Common myeloid progenitor, CD34-positive (primary cell): ENCODE measurements around the gene COPG2.

Source experiments
- CTCF ChIA-PET: fragments of 350-600 bp; sonication (Branson Sonifier 250); formaldehyde crosslinking; loops from one replicate; lab custom pipeline; 2021; ENCODE audit warnings: antibody characterized with exemption; lab: Charles Lee
- POLR2A ChIA-PET: fragments of 350-600 bp; sonication (Branson Sonifier 250); formaldehyde crosslinking; loops from one replicate; lab custom pipeline; 2021; ENCODE audit warnings: antibody characterized with exemption; lab: Charles Lee
- DNase-seq, 3 donors: peaks; one replicate each; pipeline versions ENCODE4 v3.0.0 to v3.0.0-alpha.2; 2013
- H3K27ac ChIP-seq, 2 experiments: 1 replicate in 1 of 2; 2 replicates in 1 of 2; pipeline ENCODE4 v1.7.0; 2013; ENCODE audit warnings: inconsistent platforms in 2 of 2, low read length in 2 of 2, mild to moderate bottlenecking in 2 of 2, low read depth in 1 of 2, moderate library complexity in 1 of 2; ENCODE audit not compliant: severe bottlenecking in 2 of 2, insufficient read depth in 1 of 2, poor library complexity in 1 of 2
- H3K27me3 ChIP-seq, 5 experiments: replicated peaks in 2 of 5; 1 replicate in 3 of 5; 2 replicates in 2 of 5; pipeline versions ENCODE4 v1.6.1 to v1.7.0; 2013; ENCODE audit warnings: low read length in 4 of 5, mild to moderate bottlenecking in 2 of 5, moderate library complexity in 2 of 5, inconsistent platforms in 1 of 5; ENCODE audit not compliant: insufficient read depth in 5 of 5, control insufficient read depth in 4 of 5
- H3K36me3 ChIP-seq, 4 experiments: 1 replicate in 2 of 4; 2 replicates in 2 of 4; pipeline versions ENCODE4 v1.6.1 to v1.7.0; 2013; ENCODE audit warnings: low read length in 3 of 4, control low read depth in 1 of 4, mild to moderate bottlenecking in 1 of 4; ENCODE audit not compliant: control insufficient read depth in 4 of 4, insufficient read depth in 4 of 4
- H3K4me1 ChIP-seq, 4 experiments: 1 replicate in 3 of 4; 2 replicates in 1 of 4; pipeline versions ENCODE4 v1.6.1 to v1.7.1; 2013; ENCODE audit warnings: low read length in 3 of 4, mild to moderate bottlenecking in 3 of 4, control low read depth in 1 of 4, inconsistent platforms in 1 of 4, moderate library complexity in 1 of 4; ENCODE audit not compliant: control insufficient read depth in 4 of 4, insufficient read depth in 4 of 4; ENCODE audit errors: control extremely low read depth in 1 of 4
- H3K4me3 ChIP-seq, 7 experiments: 1 replicate in 4 of 7; 2 replicates in 3 of 7; pipeline versions ENCODE4 v1.5.1 to v1.7.0; 2013; ENCODE audit warnings: mild to moderate bottlenecking in 7 of 7, low read length in 6 of 7, moderate library complexity in 6 of 7, inconsistent platforms in 2 of 7, low read depth in 2 of 7, control low read depth in 1 of 7; ENCODE audit not compliant: insufficient read depth in 4 of 7, control insufficient read depth in 1 of 7; ENCODE audit errors: extremely low read depth in 1 of 7
- H3K9me3 ChIP-seq, 5 experiments: 1 replicate in 4 of 5; 2 replicates in 1 of 5; pipeline versions ENCODE4 v1.6.1 to v1.7.1; 2013; ENCODE audit warnings: low read length in 4 of 5, mild to moderate bottlenecking in 2 of 5, inconsistent platforms in 1 of 5, low read depth in 1 of 5, moderate library complexity in 1 of 5; ENCODE audit not compliant: control insufficient read depth in 4 of 5, insufficient read depth in 2 of 5; ENCODE audit errors: control extremely low read depth in 1 of 5
- WGBS: methylation state at CpG from one replicate; pipeline ENCODE4 v1.1.5; 2013; ENCODE audit not compliant: insufficient coverage; 5-methylcytosine and 5-hydroxymethylcytosine counted together

The COPG2 gene

DNA sequence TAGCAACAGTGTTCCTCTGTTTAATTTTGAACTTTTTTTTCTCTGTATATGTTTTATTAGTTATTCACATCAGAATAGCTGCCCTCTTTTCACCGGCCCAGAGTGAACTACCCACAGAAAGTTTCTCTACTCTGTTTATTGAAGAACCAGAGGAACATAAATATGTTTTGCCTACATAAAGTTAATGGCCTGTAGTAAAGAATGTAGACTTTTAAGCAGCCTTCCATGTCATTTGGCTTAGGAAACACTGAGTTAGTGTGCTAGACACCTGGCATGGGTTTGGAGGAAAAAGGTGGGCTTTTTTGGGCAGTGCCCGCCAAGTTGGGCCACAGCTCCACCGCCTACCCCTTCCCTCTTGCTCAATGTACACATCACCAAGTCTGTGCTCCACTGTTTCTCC, 185.5 kb downstream of the COPG2 start:
- ChIA-PET POLR2A (no interaction called here), CTCF (interaction anchor here (1.1 to 3.4 kb wide), 4 partner anchors 9 to 274 kb away, joined by 3 to 24 read pairs (median 4); no protein-coding TSS in a partner anchor)
- no peak for DNase-seq
- no peaks in the 10 kb centered on the region for H3K36me3 ChIP-seq
- no CpG with 5 or more reads among the region's 3 CpGs for WGBS
- H3K27me3 ChIP-seq: no peaks in the 10 kb centered on the region
- H3K27ac ChIP-seq: no peak overlapping the region
- peaks cover 0 to 40% (median 18%) of the 10 kb centered on the region in 4 experiments for H3K4me1 ChIP-seq
- H3K4me3 ChIP-seq: no peak overlapping the region
- H3K9me3 ChIP-seq: peaks cover 0 to 2% (median 0%) of the 10 kb centered on the region in 5 experiments

DNA sequence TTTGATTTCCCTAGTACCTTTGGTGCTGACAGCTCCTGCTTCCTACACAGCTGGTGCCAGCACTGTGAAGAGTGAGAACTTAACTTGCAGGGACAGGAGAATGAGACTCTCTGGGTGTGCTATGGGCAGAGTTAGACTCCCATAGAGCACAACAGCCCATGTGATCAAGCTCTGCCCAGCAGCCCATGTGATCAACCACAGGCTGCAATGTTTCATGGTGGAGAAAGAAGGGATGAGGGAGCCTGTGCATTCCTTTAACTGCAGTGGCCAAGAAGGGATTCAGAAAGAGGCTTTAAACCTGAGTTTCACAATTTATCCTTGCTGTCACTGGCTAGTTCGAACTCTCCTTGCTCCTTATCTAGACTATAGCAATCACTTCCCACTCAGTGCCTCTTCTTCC, 186.7 kb downstream of the COPG2 start:
- H3K4me3 ChIP-seq: no peak overlapping the region
- no peak for DNase-seq
- WGBS: 88% methylated on average over 1 of the region's 1 CpG
- H3K9me3 ChIP-seq: peaks cover 0 to 2% (median 0%) of the 10 kb centered on the region in 5 experiments
- no peaks in the 10 kb centered on the region for H3K36me3 ChIP-seq
- H3K4me1 ChIP-seq: peaks cover 0 to 35% (median 15%) of the 10 kb centered on the region in 4 experiments
- no peaks in the 10 kb centered on the region for H3K27me3 ChIP-seq
- CTCF ChIA-PET: no interaction called here
- POLR2A ChIA-PET: interaction anchor here (0.6 kb wide), 1 partner anchor 336 kb away, joined by 5 read pairs; no protein-coding TSS in a partner anchor
- H3K27ac ChIP-seq: no peak overlapping the region

DNA sequence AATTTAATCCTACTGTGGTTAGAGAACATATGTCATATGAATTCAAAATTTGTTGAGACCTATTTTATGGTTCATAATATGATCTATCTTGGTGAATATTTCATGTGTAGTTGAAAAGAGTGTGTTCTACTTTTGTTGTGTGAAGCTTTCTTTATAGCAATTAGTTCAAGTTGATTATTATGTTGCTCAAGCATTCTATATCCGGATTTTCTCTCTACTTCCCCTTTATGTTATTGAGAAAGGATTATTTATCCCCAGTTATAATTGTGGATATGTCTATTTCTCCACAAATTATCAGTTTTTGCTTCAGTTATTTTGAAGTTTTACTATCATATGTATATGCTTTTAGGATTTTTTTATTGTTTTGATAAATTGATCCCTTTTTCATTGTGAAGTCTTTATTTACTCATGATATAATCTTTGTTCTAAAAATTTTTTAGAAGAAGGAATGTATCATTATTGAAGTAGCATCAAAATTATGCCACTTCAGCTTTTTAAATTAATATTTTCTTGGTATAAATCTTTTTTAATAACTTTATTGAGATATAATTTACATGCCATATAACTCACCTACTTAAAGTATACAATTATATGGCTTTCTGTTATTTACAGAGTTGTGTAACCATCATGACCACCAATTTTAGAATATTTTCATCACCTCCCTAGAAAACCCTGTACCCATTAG, 188.7 kb downstream of the COPG2 start:
- DNase-seq: peak in 2 of 3 donors; percentile 35 to 51
- H3K9me3 ChIP-seq: peaks cover 0 to 2% (median 0%) of the 10 kb centered on the region in 5 experiments
- no peak overlapping the region for H3K4me3 ChIP-seq
- no CpG with 5 or more reads among the region's 1 CpG for WGBS
- POLR2A ChIA-PET: no interaction called here
- H3K27me3 ChIP-seq: no peaks in the 10 kb centered on the region
- H3K4me1 ChIP-seq: peaks cover 0 to 36% (median 10%) of the 10 kb centered on the region in 4 experiments
- no peak overlapping the region for H3K27ac ChIP-seq
- CTCF ChIA-PET: interaction anchor here (0.7 kb wide), 1 partner anchor 66 kb away, joined by 4 read pairs; no protein-coding TSS in a partner anchor
- no peaks in the 10 kb centered on the region for H3K36me3 ChIP-seq

DNA sequence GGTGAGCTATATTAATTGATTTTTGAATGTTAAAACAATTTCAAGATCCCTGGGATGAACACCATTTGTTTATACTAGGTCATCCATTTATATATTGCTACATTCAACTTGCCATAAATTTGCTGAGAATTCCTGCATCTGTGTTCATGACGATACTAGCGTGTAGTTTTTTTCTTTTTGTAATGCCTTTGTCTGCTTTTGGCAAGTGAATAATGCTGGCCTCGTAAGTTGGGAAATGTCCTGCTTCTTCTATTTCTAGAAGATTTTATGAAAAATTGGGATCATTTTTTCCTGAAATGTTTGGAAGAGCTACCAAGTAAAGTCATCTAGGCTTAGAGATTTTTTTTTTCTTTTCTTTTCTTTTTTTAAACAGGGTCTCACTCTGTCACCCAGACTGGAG, 189.6 kb downstream of the COPG2 start:
- peaks cover 0 to 2% (median 0%) of the 10 kb centered on the region in 5 experiments for H3K9me3 ChIP-seq
- no peaks in the 10 kb centered on the region for H3K36me3 ChIP-seq
- H3K4me1 ChIP-seq: peaks cover 7 to 44% (median 18%) of the 10 kb centered on the region in 4 experiments
- WGBS: 100% methylated on average over 2 of the region's 3 CpGs
- CTCF ChIA-PET: no interaction called here
- no peak for DNase-seq
- POLR2A ChIA-PET: no interaction called here
- H3K4me3 ChIP-seq: no peak overlapping the region
- H3K27me3 ChIP-seq: no peaks in the 10 kb centered on the region
- H3K27ac ChIP-seq: no peak overlapping the region

DNA sequence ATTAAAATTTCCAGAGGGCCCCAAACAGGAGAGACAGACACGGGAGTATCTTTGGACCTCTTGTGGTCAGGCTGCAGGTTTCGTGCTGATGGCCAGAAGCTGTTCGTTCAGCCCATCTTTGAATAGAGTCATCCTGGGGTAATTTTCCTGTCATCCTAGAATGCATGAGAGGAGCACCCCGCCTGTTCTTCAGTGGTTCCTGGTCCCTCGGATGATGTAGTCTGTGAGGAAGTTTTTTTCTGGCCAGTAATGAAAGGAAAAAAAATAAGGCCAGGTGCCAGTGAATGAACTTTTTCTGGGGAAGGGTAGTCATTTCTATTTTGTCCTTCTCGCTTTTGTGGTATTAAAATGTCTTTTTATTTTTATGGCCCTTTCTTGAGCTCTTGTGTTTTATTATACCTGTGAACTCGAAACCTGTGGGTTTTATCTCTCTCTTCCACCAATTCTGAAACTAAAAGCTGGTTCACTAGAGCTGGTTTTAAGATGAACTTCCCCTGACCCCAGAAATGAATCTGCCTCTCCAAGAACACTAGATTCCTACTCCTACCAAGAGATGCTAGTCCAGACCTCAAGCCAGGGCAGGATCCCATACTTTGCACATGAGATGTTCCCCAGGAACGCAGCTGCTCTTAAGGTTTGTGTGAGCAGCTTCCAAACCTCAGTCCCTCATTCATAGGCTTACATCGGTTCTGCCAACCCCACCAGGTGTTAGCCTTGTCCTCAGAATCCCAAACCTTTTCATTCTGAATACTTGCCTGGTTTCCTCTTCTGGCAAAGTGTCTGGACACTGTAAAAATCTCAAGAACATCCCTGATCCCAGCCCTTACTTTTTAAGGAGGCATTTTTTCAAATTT, 192.0 kb downstream of the COPG2 start:
- ChIA-PET CTCF (interaction anchor here (2.5 kb wide), 1 partner anchor 11 kb away, joined by 15 read pairs; no protein-coding TSS in a partner anchor), POLR2A (no interaction called here)
- 74% methylated on average over 7 of the region's 9 CpGs for WGBS
- no peak overlapping the region for H3K4me3 ChIP-seq
- H3K4me1 ChIP-seq: peaks cover 11 to 50% (median 29%) of the 10 kb centered on the region in 4 experiments
- H3K27ac ChIP-seq: no peak overlapping the region
- DNase-seq: peak in 1 of 3 donors; percentile 31
- H3K36me3 ChIP-seq: no peaks in the 10 kb centered on the region
- H3K9me3 ChIP-seq: peaks cover 0 to 2% (median 0%) of the 10 kb centered on the region in 5 experiments
- no peaks in the 10 kb centered on the region for H3K27me3 ChIP-seq

DNA sequence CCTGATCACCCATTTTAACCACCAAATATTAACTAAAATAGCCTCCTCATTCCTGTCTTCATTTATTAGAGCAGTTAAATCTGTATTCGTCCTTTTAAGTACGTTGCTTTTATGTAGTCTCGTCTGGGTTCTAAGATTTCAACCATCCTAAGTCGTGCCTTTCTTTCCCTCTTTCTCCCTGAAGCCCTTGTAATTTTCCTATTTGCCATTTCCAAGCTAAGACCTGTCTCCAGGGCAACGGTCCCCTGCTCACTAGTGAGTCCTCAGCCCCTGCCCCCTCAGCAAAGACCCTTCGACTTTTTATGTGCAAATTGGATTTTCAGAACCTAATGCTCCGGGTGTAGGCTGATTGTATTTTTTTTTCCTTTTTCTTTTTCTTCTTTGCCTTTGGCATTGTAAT, 192.8 kb downstream of the COPG2 start:
- Histone ChIP-seq H3K4me3 (no peak overlapping the region), H3K36me3 (no peaks in the 10 kb centered on the region), H3K9me3 (peaks cover 0 to 2% (median 0%) of the 10 kb centered on the region in 5 experiments), H3K27me3 (no peaks in the 10 kb centered on the region), H3K27ac (no peak overlapping the region), H3K4me1 (peaks cover 11 to 53% (median 29%) of the 10 kb centered on the region in 4 experiments)
- DNase-seq: no peak
- CTCF ChIA-PET: interaction anchor here (2.5 to 3.3 kb wide), 2 partner anchors 8 to 12 kb away, joined by 15 to 24 read pairs; no protein-coding TSS in a partner anchor
- POLR2A ChIA-PET: no interaction called here
- WGBS: 96% methylated on average over 6 of the region's 7 CpGs
